ENCODE data around the gene SRPK3. TPM values are rescaled to one million over a fixed set of nuclear protein-coding genes. Genes with fewer than 3 reads are reported as not detected.

SRPK3 gene
- polyA plus RNA-seq, 1 of the 3 experiments (the other 2 are of a cell fraction) = 0.74 TPM

GRCh38 chrX:153792368-153792767 is 11.5 kb downstream of the SRPK3 start:
- Histone ChIP-seq H3K27me3 (ENCODE audit: insufficient read depth) (peaks cover 14% of the 10 kb centered on the region; the same call in 1 of the 2 replicates), H3K4me1 (ENCODE audit: control insufficient read depth in 1 of 2, insufficient read depth in 2 of 2, low read depth in 1 of 2, low read length in 1 of 2) (peaks cover 5 to 27% of the 10 kb centered on the region in 2 experiments; a peak in 1 of 4 replicates), H3K27ac (ENCODE audit: low read depth in 2 of 2, low read length in 1 of 2) (no peak overlapping the region), H3F3A (replicated peaks; ENCODE audit: insufficient read depth) (no peaks in the 10 kb centered on the region), H3K9ac (no peak overlapping the region), H3K79me2 (ENCODE audit: insufficient read depth) (peaks cover 51% of the 10 kb centered on the region), H2AFZ (ENCODE audit: low read depth) (no peak overlapping the region), H3K9me3 (no peaks in the 10 kb centered on the region), H4K20me1 (ENCODE audit: insufficient read depth) (0 out of 2 replicates have a peak, but pooled peaks cover 12% of the 10 kb centered on the region), H3K4me3 (ENCODE audit: low read depth in 2 of 2, low read length in 1 of 2) (no peak overlapping the region), H3K4me2 (no peak overlapping the region), H3K9me2 (no peaks in the 10 kb centered on the region), H3K36me3 (replicated peaks in 1 of 2; ENCODE audit: control insufficient read depth in 1 of 2, insufficient read depth in 2 of 2, low read length in 1 of 2) (peaks cover 0 to 2% of the 10 kb centered on the region in 2 experiments)
- no peak for TF ChIP-seq FOSL2 (IDR thresholded peaks at IDR 0.05; ENCODE audit: borderline replicate concordance, low read depth)
- no peak for TF ChIP-seq IRF3 (IDR thresholded peaks at IDR 0.05; ENCODE audit: low read depth, low read length)
- TF ChIP-seq EP300 (IDR thresholded peaks at IDR 0.05; ENCODE audit: borderline replicate concordance in 1 of 2, low read depth in 1 of 2, low read length in 1 of 2) = no peak
- no peak for TF ChIP-seq JUND (IDR thresholded peaks at IDR 0.05)
- no peak for TF ChIP-seq RCOR1 (IDR thresholded peaks at IDR 0.05; ENCODE audit: low read length)
- no peak for TF ChIP-seq TEAD4 (IDR thresholded peaks at IDR 0.05; ENCODE audit: borderline replicate concordance, insufficient read depth)
- TF ChIP-seq REST (IDR thresholded peaks at IDR 0.05; ENCODE audit: low read depth, low read length) = no peak
- TF ChIP-seq NRF1 (IDR thresholded peaks at IDR 0.05; ENCODE audit: low read depth, low read length) = no peak
- ChIA-PET POLR2A (no interaction called here), CTCF (interaction anchor here (0.9 to 1.5 kb wide), 3 partner anchors 28 to 155 kb away, joined by 3 to 4 read pairs (median 3); partner anchors contain the start of gene PLXNB3)
- no peak for DNase-seq
- WGBS (ENCODE audit: low lambda C conversion rate) = 28% methylated on average over 4 of the region's 6 CpGs

- Histone ChIP-seq H3K4me1 (ENCODE audit: control insufficient read depth in 1 of 2, insufficient read depth in 2 of 2, low read depth in 1 of 2, low read length in 1 of 2) (peaks cover 5 to 27% of the 10 kb centered on the region in 2 experiments; a peak in 1 of 4 replicates), H2AFZ (ENCODE audit: low read depth) (peak overlapping the region; percentile 46; the same call in 1 of the 2 replicates), H3F3A (replicated peaks; ENCODE audit: insufficient read depth) (no peaks in the 10 kb centered on the region), H3K36me3 (replicated peaks in 1 of 2; ENCODE audit: control insufficient read depth in 1 of 2, insufficient read depth in 2 of 2, low read length in 1 of 2) (peaks cover 0 to 5% of the 10 kb centered on the region in 2 experiments), H4K20me1 (ENCODE audit: insufficient read depth) (0 out of 2 replicates have a peak, but pooled peaks cover 12% of the 10 kb centered on the region), H3K27me3 (ENCODE audit: insufficient read depth) (peaks cover 14% of the 10 kb centered on the region; the same call in 1 of the 2 replicates), H3K9me3 (no peaks in the 10 kb centered on the region), H3K4me3 (ENCODE audit: low read depth in 2 of 2, low read length in 1 of 2) (peak overlapping the region; percentile 67 to 76), H3K9me2 (no peaks in the 10 kb centered on the region), H3K79me2 (ENCODE audit: insufficient read depth) (peaks cover 51% of the 10 kb centered on the region), H3K27ac (ENCODE audit: low read depth in 2 of 2, low read length in 1 of 2) (peak overlapping the region; percentile 28 to 80; a peak in 2 of 4 replicates), H3K9ac (peak overlapping the region; percentile 90), H3K4me2 (peak overlapping the region; percentile 88)
- ChIA-PET CTCF (no interaction called here), POLR2A (interaction anchor here (2.1 kb wide), 1 partner anchor 129 kb away, joined by 14 read pairs; no protein-coding TSS in a partner anchor)
- DNase-seq = no peak
- WGBS (ENCODE audit: low lambda C conversion rate) = 41% methylated on average over 7 of the region's 7 CpGs
- TF ChIP-seq USF2 (IDR thresholded peaks at IDR 0.05; ENCODE audit: borderline replicate concordance, low read depth, low read length) (no peak), EZH2phosphoT487 (IDR thresholded peaks at IDR 0.05; ENCODE audit: borderline replicate concordance, low read depth) (no peak), TCF12 (IDR thresholded peaks at IDR 0.05) (no peak), SIN3A (IDR thresholded peaks at IDR 0.05; ENCODE audit: borderline replicate concordance, low read depth, low read length) (no peak), USF1 (IDR thresholded peaks at IDR 0.05; ENCODE audit: borderline replicate concordance, low read depth) (no peak), GABPA (IDR thresholded peaks at IDR 0.05; ENCODE audit: low read depth) (no peak), FOSL2 (IDR thresholded peaks at IDR 0.05; ENCODE audit: borderline replicate concordance, low read depth) (no peak), GATA2 (CRISPR knock-in tag; IDR thresholded peaks at IDR 0.05) (no peak), YY1 (IDR thresholded peaks at IDR 0.05; ENCODE audit: low read depth) (no peak), RFX5 (IDR thresholded peaks at IDR 0.05; ENCODE audit: low read length) (no peak), RXRA (IDR thresholded peaks at IDR 0.05; ENCODE audit: borderline replicate concordance, low read depth) (no peak), FOXM1 (IDR thresholded peaks at IDR 0.05; ENCODE audit: low read depth) (no peak), POLR2AphosphoS5 (IDR thresholded peaks at IDR 0.05; ENCODE audit: low read depth, low read length) (no peak)
- TF ChIP-seq, protein P1, sequence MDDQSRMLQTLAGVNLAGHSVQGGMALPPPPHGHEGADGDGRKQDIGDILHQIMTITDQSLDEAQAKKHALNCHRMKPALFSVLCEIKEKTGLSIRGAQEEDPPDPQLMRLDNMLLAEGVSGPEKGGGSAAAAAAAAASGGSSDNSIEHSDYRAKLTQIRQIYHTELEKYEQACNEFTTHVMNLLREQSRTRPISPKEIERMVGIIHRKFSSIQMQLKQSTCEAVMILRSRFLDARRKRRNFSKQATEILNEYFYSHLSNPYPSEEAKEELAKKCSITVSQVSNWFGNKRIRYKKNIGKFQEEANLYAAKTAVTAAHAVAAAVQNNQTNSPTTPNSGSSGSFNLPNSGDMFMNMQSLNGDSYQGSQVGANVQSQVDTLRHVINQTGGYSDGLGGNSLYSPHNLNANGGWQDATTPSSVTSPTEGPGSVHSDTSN (IDR thresholded peaks at IDR 0.05) = no peak
Observed at GRCh38 chrX:153793291-153793690, 12.4 kb downstream of the SRPK3 start.
